Endothelial cell of umbilical vein (primary cell): ENCODE results near the gene HGFAC.

Source experiments
- EZH2 ChIP-seq: IDR thresholded peaks from 2 replicates; pipeline ENCODE4 v1.6.1; 2012; ENCODE audit warnings: borderline replicate concordance, low read depth, mild to moderate bottlenecking, moderate library complexity, low read length, inconsistent platforms; ENCODE audit not compliant: severe bottlenecking
- GATA2 ChIP-seq: IDR thresholded peaks from 2 replicates; pipeline ENCODE4 v1.7.0; 2011; ENCODE audit warnings: low read depth, mild to moderate bottlenecking, moderate library complexity, mixed read lengths, low read length; ENCODE audit not compliant: insufficient read length, insufficient read depth
- JUN ChIP-seq: IDR thresholded peaks from 2 replicates; pipeline ENCODE4 v1.6.1; 2011; ENCODE audit warnings: borderline replicate concordance, low read depth; ENCODE audit not compliant: insufficient read length, insufficient read depth
- POLR2A ChIP-seq: IDR thresholded peaks from 2 replicates; pipeline ENCODE4 v1.6.1; 2012; ENCODE audit warnings: low read depth, mild to moderate bottlenecking, control low read depth, low read length
- POLR2AphosphoS5 ChIP-seq: IDR thresholded peaks from 2 replicates; pipeline ENCODE4 v1.6.1; 2012; ENCODE audit warnings: low read depth, mild to moderate bottlenecking, control low read depth, low read length, moderate library complexity; ENCODE audit not compliant: insufficient read depth
- TF ChIP-seq, protein P1 (sequence below), 2 donors: IDR thresholded peaks; 1 replicate in 1 of 2; 2 replicates in 1 of 2; pipeline ENCODE4 v1.5.1; 2011; ENCODE audit warnings: low read length in 2 of 2, mild to moderate bottlenecking in 2 of 2, moderate library complexity in 2 of 2, control low read depth in 1 of 2, inconsistent platforms in 1 of 2, low read depth in 1 of 2; ENCODE audit not compliant: insufficient read depth in 1 of 2; ENCODE audit errors: extremely low read depth in 1 of 2

DNA sequence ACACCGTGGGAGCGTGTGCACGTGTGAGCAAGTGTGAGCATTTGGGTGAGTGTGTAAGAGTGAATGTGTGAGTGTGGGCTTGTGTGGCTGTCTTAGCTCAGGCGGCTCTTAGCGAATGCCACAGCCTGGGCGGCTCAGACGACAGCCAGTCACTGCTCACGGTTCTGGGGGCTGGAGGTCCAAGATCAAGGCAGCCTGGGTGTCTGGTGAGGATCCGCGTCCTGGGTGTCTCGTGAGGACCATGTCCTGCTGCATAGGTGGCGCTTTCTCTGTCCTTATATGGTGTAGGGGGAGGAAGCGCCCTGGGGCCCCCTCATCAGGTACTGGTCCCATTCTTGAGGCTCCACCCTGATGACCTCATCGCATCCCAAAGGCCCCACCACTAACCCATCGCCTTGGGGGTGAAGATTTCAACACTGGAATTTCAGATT, 25.8 kb downstream of the HGFAC start:
- TF ChIP-seq, protein P1, sequence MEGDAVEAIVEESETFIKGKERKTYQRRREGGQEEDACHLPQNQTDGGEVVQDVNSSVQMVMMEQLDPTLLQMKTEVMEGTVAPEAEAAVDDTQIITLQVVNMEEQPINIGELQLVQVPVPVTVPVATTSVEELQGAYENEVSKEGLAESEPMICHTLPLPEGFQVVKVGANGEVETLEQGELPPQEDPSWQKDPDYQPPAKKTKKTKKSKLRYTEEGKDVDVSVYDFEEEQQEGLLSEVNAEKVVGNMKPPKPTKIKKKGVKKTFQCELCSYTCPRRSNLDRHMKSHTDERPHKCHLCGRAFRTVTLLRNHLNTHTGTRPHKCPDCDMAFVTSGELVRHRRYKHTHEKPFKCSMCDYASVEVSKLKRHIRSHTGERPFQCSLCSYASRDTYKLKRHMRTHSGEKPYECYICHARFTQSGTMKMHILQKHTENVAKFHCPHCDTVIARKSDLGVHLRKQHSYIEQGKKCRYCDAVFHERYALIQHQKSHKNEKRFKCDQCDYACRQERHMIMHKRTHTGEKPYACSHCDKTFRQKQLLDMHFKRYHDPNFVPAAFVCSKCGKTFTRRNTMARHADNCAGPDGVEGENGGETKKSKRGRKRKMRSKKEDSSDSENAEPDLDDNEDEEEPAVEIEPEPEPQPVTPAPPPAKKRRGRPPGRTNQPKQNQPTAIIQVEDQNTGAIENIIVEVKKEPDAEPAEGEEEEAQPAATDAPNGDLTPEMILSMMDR (IDR thresholded peaks at IDR 0.05; ENCODE audit: extremely low read depth in 1 of 2, insufficient read depth in 1 of 2, low read depth in 1 of 2, low read length in 2 of 2), result no peak
- TF ChIP-seq EZH2 (no peak), POLR2AphosphoS5 (no peak), POLR2A (no peak), JUN (no peak), GATA2 (no peak)
